Medulla oblongata (tissue), 1 donor: ENCODE measurements around the gene PACS2.
"Not testable (repeated sequence)": the region's sequence is repeated elsewhere in the genome, so short reads cannot be mapped to it uniquely, and the experiment has no call there.

Experiments
- DNase-seq: peaks from one replicate; pipeline ENCODE4 v3.0.0-alpha.2; 2015; ENCODE audit errors: extremely low spot score

PACS2 gene

DNA sequence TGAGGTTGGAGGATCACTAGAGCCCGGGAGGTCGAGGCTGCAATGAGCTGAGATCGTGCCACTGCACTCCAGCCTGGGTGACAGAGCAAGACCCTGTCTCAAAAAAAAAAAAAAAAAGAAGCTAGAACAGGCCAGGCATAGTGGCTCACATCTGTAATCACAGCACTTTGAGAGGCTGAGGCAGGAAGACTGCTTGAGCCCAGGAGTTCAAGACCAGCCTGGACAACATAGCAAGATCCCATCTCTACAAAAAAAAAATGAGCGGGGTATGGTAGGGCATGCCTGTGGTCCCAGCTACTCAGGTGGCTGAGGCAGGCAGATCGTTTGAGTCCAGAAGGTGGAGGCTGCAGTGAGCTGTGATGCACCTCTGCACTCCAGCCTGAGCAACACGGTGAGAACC is 25.6 kb upstream of the PACS2 start:
- not testable (repeated sequence) for DNase-seq

DNA sequence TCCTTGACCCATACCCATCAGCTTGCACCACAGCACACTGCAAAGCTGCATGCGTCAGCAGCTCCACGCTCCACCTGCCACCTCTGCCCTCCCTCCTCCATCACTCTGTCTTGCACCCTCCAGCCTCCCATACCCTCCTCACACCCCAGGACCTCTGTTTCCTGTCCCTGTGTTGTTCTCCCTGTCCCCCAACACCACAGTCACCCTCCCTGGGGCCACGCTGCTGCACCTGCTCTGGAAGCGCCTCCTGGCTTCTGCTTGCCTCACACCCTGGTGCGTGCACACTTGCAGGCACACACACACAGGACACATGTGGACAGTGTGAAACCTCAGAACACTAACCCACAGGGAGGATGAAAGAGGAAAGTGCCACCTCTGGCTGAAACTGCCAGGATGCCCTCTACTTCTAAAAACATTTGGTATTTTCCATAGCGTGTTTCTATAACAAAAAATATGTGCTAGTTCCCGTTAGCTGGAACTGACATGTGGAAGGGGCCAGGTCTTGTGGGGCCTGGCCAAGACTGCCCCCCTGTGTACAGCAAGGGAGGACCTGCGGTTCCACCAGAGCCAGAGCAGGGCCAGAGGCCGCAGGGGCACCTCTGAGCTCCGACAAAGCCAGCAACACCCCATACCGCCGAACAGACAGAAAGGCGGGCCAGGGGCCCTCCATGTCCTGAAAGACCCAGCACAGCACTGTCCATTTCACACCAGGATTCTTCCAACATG is 23.8 kb upstream of the PACS2 start:
- DNase-seq = no peak

DNA sequence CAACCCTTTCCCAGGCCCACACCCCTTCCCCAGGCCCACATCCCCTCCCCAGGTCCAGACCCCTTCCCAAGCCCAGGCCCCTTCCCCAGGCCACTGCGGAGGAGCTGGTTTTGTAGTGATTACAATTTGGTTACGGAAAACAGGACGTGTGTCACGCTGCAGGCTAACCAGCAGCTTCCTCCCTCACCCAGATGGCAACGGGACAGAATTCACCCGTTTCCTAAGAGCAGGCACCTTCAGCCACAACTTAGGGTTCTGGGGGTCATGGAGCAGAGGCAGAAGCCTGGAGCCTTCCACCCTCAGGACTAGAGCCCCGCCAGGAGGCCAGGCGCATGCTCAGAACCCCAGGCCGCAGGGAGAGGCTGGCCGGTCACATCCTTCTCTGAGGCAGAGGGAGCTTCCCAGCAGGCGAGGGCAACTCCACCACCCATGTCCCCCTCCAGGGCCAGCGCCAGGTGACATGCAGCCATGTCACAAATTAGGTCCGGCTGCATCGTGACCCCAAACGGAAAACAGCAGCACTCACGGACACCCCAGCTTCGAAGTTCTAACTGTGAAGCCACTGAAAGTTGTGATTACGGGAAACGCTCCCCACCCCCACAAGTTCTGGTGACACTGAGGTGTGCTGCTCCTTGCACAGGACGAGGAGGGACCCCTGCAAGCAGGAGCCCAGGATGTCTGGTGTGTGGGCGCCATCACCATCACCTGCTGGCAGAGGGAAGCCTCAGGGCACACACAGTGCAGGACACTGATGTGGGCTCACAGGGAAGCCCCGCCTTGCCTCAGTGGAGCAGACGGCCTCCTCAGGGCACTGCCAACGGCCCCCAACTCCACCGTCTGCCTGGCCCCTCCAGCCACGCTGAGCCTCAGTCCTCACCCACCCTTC is 21.5 kb upstream of the PACS2 start:
- no peak for DNase-seq

DNA sequence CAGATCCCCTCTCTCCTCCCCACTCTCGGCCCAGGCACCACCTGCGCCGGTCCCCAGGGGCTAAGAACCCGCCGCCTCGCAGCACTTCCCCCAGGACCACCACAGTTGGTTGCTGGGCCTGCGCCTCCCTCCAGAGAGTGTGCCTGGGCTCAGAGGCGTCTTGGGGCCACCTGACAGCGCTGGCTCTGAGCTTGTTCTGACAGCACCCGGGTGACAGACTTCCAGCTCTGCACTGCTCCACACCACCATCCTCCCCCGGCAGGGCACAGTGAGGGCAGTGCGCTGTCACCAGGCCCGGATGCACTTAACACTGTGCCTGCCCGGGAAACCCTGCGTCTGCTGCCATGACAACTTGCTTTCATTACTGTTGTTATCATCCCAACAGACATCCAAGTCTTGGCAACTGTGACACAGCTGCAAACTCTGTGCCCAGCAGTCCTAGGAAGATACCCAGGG is 20.4 kb upstream of the PACS2 start:
- peak; percentile 83 for DNase-seq

DNA sequence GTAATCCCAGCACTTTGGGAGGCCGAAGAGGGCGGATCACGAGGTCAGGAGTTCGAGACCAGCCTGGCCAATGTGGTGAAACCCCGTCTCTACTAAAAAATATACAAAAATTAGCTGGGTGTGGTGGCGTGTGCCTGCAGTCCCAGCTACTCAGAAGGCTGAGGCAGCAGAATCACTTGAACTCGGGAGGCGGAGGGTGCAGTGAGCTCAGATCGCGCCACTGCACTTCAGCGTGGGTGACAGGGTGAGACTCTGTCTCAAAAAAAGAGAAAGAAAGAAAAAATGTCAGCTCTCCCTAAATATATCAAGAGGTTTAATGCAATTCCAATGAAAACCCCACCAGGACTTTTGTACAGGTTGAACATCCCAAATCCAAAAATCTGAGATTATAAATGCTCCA is 17.2 kb upstream of the PACS2 start:
- not testable (repeated sequence) for DNase-seq

DNA sequence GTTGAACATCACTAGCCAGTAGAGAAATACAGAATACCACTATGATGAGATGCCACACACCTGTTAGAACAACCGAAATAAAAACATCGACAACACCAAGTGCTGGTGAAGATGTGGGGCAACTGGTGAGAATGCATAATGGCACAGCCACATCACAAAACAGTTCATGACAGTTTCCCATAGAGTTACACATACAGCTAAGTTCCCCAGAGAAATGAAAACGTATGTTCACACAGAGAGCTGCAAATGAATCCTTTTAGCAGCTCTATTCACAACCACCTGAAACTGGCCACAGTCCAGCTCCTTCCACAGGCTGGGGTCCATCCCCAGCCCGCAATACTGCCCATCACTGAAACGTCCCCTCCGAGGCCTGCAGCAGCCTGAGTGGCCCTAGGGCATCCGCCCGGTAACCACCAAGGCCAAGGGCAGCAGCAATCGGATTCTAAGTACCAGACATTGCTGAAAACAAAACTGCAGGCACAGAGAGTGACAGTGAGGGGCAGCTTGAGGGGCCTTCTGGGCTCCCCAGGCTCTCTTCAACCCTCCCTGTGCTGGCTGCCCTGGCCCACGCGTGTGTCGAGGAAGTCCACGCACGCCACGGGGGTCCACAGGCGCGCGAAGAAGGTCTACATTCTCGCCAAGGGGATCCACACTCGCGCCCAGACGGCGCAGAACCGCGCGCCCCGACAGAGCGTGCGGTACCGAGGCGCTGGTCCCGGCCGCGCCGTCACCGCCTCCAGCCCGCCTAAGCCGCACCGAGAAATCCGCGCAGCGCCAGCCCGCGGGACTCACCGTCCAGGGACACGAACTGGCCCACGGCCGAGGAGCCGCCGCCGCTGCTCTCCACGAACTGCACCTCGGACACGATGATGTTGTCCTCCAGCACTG is 14.7 kb upstream of the PACS2 start:
- no peak for DNase-seq

DNA sequence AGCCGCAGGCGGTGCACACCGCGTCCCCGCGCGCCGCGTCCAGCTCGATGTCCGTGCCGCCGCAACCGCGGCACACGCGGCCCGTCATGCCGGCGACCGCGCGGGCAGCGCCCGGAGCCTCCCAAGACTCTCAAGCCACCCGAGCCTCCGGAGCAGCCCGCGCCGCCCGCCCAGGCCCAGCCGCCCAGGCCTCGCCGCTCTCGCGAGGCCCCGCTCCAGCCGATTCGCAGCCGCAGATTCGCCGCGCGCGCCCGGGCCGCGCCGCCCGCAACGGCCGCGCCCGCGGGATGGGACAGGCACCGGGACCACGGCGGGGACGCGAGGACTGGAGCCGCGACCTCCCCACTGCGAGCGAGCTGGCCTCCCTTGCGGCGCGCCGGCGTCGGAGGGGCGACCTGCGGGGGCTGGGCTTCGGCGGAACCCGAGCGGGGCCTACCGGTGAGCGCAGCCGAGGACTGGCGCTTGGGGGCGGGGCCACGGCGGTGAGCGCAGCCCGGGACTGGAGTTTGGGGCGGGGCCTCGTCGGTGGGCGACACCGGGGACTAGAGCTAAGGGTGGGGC is 13.9 kb upstream of the PACS2 start, which contains the start of gene BRF1:
TSS of gene BRF1 (minus strand) at position 460 of the 561 bp plus-strand sequence. CDS start at position 88, 372 bp downstream.
- DNase-seq = peak; percentile 89

DNA sequence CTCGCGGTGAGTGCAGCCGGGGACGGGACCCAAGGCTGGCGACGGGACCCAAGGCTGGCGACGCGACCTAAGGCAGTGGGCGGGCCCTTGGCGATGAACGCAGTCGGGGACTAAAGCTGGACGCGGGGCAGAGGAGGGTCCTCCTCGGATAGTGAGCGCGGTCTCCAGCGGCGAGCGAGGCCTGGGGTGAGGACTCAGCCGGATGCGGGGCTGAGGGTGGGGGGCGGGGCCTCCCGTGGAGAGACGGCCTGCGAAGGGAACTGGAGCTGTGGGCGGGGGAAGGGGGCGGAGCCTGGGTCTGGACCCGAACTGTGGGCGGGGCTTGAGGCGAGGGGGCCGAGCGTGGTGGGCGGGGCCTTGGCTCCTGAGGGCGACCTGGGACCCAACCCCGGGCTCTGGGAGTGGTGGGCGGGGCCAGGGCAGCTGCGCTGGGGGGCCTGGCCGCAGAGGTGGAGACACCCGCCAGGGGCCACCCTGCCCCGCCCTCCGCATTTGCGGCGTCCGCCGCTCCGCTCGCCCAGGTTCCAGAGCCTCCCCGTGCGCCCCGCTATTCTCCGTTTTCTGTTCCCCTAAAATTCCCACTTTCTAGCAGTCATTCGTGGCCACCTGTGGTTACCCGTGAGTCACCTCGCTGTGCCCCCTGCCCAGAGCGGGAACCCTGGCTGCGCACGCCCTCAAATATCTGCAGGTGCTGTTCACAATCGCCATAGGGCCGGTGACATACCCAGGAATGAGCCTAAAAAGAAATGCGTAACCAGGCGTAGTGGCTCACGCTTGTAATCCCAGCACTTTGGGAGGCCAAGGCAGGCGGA is 13.2 kb upstream of the PACS2 start:
- peak; percentile 97 for DNase-seq

DNA sequence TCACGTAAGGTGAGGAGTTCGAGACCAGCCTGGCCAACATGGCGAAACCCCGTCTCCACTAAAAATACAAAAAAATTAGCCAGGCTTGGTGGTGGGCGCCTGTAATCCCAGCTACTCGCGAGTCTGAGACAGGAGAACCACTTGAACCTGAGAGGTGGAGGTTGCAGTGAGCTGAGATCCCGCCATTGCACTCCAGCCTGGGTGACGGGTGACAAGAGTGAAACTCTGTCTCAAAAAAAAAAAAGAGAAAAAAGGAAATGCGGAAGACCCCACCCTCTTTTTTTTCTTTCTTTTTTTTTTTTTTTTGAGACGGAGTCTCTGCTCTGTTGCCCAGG is 12.7 kb upstream of the PACS2 start:
- not testable (repeated sequence) for DNase-seq

DNA sequence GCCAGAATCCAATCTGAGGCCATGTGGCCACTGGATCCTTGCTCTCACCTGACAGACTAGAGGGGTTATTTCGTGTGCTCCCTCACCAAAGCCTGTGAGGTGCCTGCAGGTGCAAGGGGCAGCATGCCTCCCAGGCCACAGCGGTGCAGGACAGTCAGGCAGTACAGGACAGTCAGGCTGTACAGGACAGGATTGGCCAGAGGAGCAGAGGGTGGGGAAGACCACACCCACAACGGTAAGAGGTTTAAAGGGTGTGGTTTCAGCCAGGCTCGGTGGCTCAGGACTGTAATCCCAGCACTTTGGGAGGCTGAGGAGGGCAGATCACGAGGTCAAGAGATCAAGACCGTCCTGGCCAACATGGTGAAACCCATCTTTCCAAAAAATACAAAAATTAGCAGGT is 10.6 kb upstream of the PACS2 start:
- no peak for DNase-seq

DNA sequence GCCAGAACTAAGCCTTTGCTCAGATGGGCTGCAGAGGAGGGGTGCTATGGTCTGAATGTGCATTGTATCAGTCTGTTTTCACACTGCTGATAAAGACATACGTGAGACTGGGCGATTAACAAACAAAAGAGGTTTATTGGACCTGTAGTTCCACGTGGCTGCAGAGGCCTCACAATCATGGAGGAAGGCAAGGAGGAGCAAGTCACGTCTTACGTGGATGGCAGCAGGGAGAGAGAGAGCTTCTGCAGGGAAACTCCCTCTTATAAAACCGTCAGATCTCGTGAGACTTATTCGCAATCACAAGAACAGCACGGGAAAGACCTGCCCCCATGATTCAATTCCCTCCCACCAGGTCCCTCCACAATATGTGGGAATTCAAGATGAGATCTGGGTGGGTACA is 10.0 kb upstream of the PACS2 start:
- no peak for DNase-seq

DNA sequence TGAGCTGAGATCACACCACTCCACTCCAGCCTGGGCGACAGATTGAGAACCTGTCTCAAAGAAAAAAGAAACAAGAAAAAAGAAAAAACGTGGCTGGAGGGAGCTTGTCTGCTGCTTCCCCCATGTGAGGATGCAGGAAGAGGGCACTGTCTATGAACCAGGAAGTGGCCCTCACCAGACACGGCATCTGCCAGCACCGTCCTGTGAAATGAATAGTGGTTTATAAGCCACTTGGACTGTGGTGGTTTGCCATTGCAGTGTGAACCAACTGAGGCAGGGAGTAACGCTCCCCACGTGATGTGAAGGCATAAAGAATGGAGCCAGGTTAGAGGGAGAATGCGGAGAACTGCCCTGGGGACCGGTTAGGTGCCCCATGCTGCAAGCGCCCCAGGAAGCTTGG is 9.2 kb upstream of the PACS2 start:
- DNase-seq = no peak

DNA sequence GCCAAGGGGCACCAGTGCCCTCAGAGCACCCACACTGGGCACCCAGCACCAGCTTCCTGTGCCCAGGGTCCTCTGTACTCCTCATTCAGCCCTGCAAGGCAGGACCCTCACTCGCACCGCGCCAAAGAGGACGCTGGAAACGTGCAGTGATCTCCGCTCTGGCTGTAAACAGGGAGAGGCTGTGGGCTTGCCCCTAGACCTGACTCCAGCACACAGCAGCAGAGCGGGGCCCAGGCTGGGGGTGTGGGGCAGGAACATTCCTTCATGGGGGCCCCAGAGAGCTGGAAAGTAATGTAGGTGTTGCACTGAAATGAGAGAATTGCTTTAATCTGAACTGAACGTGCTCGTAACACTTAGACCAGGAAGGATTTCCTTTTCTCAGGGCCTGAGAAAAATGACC is 8.8 kb upstream of the PACS2 start:
- no peak for DNase-seq

DNA sequence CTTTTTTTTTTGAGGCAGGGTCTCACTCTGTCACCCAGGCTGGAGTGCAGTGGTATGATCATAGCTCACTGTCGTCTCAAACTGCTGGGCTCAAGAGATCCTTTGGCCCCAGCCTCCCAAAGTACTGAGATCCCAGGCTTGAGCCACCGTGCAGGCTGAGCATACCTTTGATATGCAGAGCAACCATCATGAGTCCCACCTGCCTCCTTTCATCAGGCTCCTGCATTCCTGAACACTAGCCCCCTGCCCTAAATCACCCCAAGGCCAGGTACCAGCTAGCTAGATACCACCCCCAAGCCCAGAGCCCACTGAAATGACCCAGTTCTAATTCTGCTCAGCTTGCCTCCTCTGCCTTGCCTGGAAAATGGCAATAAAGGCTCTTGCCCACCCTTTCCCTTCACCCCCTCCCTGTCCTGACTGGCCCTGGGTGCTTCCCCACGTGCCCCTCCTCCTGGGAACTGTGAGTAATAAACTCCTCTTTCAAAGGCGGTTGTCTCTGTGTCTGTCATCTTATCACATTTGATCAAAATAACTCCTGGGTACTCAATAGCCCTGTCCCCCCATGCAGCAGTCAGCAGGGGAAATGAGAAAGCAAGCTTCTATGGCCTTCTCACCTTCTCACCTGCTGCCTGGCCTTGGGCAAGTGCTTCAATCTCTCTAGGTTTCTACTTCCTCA is 7.4 kb upstream of the PACS2 start:
- no peak for DNase-seq

DNA sequence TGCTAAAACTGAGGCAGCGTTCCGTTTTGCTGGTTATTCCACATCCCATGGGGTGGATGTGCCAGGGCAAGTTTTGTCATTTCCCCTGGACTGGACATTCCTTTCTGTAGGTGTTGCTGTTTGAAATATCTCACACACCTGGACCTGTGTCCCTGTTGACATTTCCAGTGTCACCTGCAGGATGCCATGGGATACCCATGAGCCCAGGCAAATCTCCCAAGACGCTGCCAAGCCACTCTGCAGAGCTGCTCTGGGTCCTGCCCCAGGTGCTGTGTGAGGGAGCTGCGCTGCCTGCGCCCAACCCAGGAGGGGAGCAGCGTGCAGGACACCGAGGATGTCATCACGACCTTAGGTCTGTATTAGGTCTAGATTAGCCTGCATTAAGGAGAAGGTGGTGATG is 5.2 kb upstream of the PACS2 start:
- DNase-seq = no peak

DNA sequence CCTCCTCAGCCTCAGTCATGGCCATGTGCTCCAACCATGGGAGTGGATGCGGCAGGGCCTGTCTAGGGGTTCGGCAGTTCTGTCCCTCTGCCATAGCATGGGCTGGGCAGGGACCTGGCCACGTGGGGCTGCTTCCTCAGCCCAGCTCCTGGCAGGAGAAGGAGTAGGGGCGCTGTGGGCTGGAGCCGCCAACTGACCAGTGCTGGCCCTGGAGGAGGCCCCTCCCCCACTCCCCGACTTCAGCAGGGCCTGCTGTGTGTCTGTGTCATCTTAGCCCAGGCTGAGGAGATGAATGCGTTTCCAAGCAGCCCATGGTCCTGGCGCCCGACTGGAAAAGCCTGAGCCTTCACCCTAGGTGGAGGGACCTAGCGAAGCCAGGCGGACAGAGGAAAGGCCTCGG is 2.7 kb upstream of the PACS2 start:
- no peak for DNase-seq

DNA sequence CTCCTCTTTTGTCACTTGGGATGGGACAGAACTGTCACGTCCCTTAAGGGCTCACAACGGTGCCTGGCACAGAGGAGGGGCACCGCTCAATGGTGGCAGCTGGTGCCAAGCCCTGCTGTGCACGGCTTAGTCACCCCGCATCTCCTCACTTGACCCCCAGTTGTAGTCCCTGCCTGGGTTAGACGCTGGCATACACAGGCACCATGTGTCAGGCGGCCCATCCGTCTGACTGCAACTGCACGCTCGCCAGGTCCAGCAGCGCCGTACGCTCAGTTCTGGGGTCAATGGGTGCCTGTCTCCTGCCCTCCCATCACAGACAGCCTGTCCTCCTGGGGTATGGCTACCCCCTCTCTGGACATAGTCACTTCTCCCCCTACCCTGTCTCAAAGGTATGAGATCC is 1.6 kb upstream of the PACS2 start:
- peak; percentile 86 for DNase-seq

DNA sequence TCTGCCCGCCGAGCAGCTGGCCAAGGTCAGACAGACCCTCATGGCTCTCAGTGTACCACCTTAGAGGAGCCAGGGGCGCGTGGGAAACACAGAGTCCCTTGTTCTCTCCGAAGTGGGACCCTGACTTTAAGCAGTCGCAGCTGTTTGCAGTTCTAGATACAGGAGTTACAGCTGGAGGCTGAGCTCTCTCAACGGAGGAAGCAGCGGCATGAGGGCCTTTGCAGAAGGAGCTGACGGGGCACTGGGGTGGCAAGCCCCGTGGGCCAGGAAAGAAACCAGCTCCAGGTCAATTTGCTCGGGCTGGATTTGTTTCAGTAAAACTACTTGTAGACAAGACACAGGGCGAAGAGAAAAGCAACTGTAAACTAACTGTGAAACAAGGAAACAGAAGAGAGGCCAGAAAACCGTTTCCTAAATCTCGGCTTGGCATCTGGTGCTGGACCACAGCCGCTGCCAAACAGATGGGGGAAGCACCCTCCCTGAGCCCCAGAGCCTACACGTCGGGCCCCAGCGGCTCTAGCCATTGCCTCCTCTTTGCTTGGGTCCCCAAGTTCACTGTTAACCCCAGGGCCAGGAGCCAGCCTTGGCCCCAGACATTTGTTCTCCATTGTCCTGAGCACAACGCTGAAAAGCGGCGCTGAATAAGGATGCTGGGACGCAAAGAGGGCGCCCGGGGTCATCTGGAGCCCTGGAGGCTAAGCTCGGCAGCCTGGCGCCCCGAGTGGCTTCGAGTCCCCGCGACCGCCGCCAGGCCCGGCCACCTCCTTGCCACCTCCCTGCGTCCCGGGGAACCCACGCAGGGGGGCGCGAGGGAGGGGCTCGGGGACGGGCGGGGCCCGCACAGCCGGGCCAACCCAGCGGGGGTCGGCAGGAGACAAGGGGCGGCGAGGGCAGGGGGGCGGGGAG is 914 bp upstream of the PACS2 start:
- no peak for DNase-seq

DNA sequence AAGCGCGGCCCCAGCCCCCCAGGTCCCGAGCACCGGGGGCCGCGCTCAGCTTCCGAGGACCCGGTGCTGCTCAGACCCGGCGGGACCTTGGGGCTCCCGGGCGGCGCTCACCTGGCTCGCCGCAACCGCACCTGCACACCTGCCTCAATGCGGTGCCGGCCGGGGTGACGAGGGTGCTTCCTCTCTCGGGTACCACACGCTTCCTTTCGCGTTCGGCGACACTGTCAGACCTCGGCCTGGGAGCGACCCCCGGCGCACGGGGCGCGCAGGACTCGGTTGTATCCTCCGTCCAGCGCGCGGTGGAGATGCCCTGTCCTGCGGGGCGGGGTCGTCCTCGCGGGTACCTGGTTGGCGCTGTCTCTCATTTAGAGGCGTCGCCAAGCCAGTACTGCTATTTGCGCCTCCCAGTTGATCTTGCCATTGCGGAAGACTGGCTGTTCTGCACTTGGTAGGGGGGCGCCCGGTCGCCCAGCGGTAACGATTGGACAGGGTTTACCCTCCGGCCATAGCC is 718 bp downstream of the PACS2 start:
- no peak for DNase-seq
